ENCODE results near the gene CACNA1A. TPM values are rescaled to one million over a fixed set of nuclear protein-coding genes. Genes with fewer than 3 reads are reported as not detected.
A peak's percentile ranks its signal among the peaks of the same experiment; 100 is the strongest.

CACNA1A gene
- total and polyA plus RNA-seq, 2 of the 4 experiments (the other 2 are of a cell fraction), result 5.9 to 15.0 TPM

GRCh38 chr19:13298565-13299481 is 207.5 kb downstream of the CACNA1A start:
- H3K9me3 ChIP-seq (ENCODE audit: control insufficient read depth, insufficient read depth, low read length), result no peaks in the 10 kb centered on the region
- no peak overlapping the region for H4K91ac ChIP-seq (ENCODE audit: insufficient read depth, low read depth, low read length)
- no peaks in the 10 kb centered on the region; the same call in 1 of the 2 replicates for H3K36me3 ChIP-seq (ENCODE audit: control insufficient read depth, insufficient read depth, low read length)
- no peak for TF ChIP-seq CTCF (conservative IDR thresholded peaks at IDR 0.05; ENCODE audit: low read depth, low read length)
- no peak for TF ChIP-seq CEBPB (IDR thresholded peaks at IDR 0.05; ENCODE audit: low read depth, low read length)
- TF ChIP-seq MXI1 (IDR thresholded peaks at IDR 0.05; ENCODE audit: borderline replicate concordance, low read depth, low read length), result no peak
- no peak for TF ChIP-seq CHD1 (IDR thresholded peaks at IDR 0.05; ENCODE audit: low read depth, low read length)
- TF ChIP-seq POLR2A (IDR thresholded peaks at IDR 0.05; ENCODE audit: low read depth, low read length), result no peak
- TF ChIP-seq USF2 (IDR thresholded peaks at IDR 0.05; ENCODE audit: low read depth, low read length), result no peak
- no peaks in the 10 kb centered on the region for H3K27me3 ChIP-seq (ENCODE audit: control insufficient read depth, insufficient read depth, low read length)
- H4K20me1 ChIP-seq (ENCODE audit: insufficient read depth, low read length), result no peaks in the 10 kb centered on the region
- no peak overlapping the region for H2BK5ac ChIP-seq (ENCODE audit: low read depth, low read length, poor library complexity, severe bottlenecking)
- 27% methylated on average over 47 of the region's 92 CpGs; no CpG with 5 or more reads in 1 of the 2 experiments for WGBS, 2 experiments (ENCODE audit: extremely low coverage in 2 of 2, insufficient read length in 1 of 2)
- H3K79me1 ChIP-seq (ENCODE audit: low read depth in 1 of 2, low read length in 2 of 2), result no peaks in the 10 kb centered on the region
- no peak overlapping the region for H4K8ac ChIP-seq (ENCODE audit: low read depth in 2 of 2, low read length in 2 of 2)
- no peak overlapping the region for H2BK20ac ChIP-seq (ENCODE audit: low read depth, low read length)
- intact Hi-C loops (cut with micrococcal nuclease), result no loop called here
- in situ Hi-C loops (cut with MboI; ENCODE audit: low sequenced_read_pairs), result loop anchor here (25.0 kb wide), 2 partner anchors 413 to 563 kb away; no protein-coding TSS in a partner anchor
- H2AFZ ChIP-seq (replicated peaks; ENCODE audit: low read length, poor library complexity), result peak overlapping the region; percentile 54
- ChIA-PET CTCF (no interaction called here), POLR2A (ENCODE audit: unreplicated experiment) (no interaction called here)
- H3K56ac ChIP-seq (ENCODE audit: extremely low read depth, insufficient read depth, low read length), result no peak overlapping the region
- DNase-seq (no peak), ATAC-seq (ENCODE audit: low read depth) (no peak)
- no peaks in the 10 kb centered on the region for H3K9me1 ChIP-seq (ENCODE audit: insufficient read depth, low read length)
- H3K4me2 ChIP-seq (ENCODE audit: low read depth, low read length), result no peak overlapping the region
- peak overlapping the region; percentile 45 for H2AK9ac ChIP-seq (replicated peaks; ENCODE audit: low read depth, low read length, poor library complexity)
- no peak overlapping the region for H3K4ac ChIP-seq (ENCODE audit: low read depth, low read length)
- dilution Hi-C loops (cut with HindIII; ENCODE audit: low sequenced_read_pairs, unreplicated experiment), result no loop called here
- no peak overlapping the region for H2BK120ac ChIP-seq (ENCODE audit: low read depth, low read length)
- no peak overlapping the region for H3K27ac ChIP-seq (ENCODE audit: insufficient read depth, low read length)
- H4K5ac ChIP-seq (ENCODE audit: low read depth, low read length), result no peak overlapping the region
- H3K23ac ChIP-seq (ENCODE audit: low read depth, low read length), result no peak overlapping the region
- H2AK5ac ChIP-seq (ENCODE audit: low read depth, low read length), result no peak overlapping the region
- no peak overlapping the region for H3K9ac ChIP-seq (ENCODE audit: low read depth, low read length)
- H2BK15ac ChIP-seq (ENCODE audit: low read depth, low read length), result no peak overlapping the region
- no peak overlapping the region for H3K18ac ChIP-seq (ENCODE audit: low read depth, low read length)
- H3K4me3 ChIP-seq (ENCODE audit: insufficient read depth, low read depth, low read length), result no peak overlapping the region
- H3K14ac ChIP-seq (replicated peaks; ENCODE audit: low read depth, low read length), result no peak overlapping the region
- BruUV-seq (replicated peaks), result no TSS peak
- H3K4me1 ChIP-seq (ENCODE audit: control insufficient read depth, insufficient read depth, low read length), result no peaks in the 10 kb centered on the region

Data from IMR-90 (cell line).